Measurements from ENCODE around the gene UPK3BL2.
"Not testable (repeated sequence)": the region's sequence is repeated elsewhere in the genome, so short reads cannot be mapped to it uniquely, and the experiment has no call there.

The UPK3BL2 gene

GRCh38 chr7:102543596-102543995 is at the start of gene UPK3BL2:
UPK3BL2 (minus strand) TSS chr7:102543696; CDS start chr7:102543636, 60 bp downstream.
- in situ Hi-C loops (cut with MboI; ENCODE audit: low sequenced_read_pairs) = not testable (repeated sequence)

- in situ Hi-C loops (cut with MboI; ENCODE audit: low sequenced_read_pairs) = not testable (repeated sequence)
These were observed 49.1 kb upstream of the UPK3BL2 start for GRCh38 chr7:102592477-102593019.

- in situ Hi-C loops (cut with MboI; ENCODE audit: low sequenced_read_pairs) = not testable (repeated sequence)
These were observed 46.4 kb upstream of the UPK3BL2 start for GRCh38 chr7:102589857-102590256.

DNA sequence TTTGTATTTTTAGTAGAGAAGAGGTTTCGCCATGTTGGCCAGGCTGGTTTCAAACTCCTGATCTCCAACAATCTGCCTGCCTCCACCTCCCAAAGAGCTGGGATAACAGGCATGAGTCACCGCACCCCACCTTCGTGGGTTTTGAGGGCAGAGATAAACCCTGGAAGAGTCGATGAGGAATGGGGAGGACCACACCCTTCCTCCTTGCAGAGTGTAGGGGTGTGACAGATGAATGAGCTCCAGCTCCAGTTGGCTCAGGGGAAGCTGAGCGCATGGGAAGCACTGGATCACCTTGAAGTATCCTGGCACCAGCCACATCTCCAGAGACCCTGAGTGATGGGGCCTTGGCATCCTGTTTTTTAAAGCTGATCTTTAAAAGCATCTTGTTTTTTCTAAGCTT is 40.0 kb upstream of the UPK3BL2 start:
- in situ Hi-C loops (cut with MboI; ENCODE audit: low sequenced_read_pairs) = not testable (repeated sequence)

GRCh38 chr7:102581722-102582121 is 38.2 kb upstream of the UPK3BL2 start:
- in situ Hi-C loops (cut with MboI; ENCODE audit: low sequenced_read_pairs) = not testable (repeated sequence)

GRCh38 chr7:102578486-102578885 is 35.0 kb upstream of the UPK3BL2 start:
- in situ Hi-C loops (cut with MboI; ENCODE audit: low sequenced_read_pairs) = not testable (repeated sequence)

DNA sequence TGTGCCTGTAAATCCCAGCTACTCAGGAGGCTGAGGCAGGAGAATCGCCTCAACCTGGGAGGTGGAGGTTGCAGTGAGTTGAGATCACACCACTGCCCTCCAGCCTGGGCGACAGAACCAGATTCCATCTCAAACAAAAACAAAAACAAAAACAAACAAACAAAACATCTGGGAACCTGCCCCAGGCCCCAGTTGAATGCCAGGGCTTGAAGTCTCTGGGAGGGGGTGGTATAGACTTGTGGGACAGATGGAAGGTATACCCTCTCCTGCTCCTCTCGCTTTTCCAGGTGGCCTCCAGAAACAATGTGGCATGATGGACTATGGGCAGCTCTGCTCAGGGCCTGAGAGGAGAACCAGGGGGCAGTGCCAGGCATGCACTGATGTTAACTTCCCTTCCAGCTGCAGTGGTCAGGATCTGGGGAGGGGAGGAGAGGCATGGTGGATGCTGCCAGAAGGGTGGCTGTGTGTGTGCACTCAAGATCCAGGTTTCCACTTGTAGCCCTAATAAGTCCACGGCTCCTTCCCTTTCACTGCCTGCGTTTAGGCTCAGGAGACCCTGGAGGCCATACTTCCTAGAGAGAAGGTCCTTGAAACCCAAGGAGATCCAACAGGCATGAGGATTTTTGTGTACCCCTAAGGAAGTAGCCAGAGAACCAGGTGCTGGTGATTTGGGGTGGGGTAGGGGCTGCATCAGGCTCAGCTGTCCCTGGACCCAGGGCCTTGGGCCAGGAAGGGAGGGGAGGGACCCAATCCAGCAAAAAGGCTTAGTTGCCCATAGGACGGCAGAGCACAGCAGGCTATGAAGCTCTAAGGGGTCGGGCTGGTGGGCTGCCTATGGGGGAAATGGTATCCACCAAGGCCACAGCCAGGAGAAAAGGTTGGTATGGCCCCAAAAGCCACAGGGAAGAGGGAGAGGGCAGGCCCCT is 34.1 kb upstream of the UPK3BL2 start:
- in situ Hi-C loops (cut with MboI; ENCODE audit: low sequenced_read_pairs) = not testable (repeated sequence)

GRCh38 chr7:102576363-102576762 is 32.9 kb upstream of the UPK3BL2 start:
- in situ Hi-C loops (cut with MboI; ENCODE audit: low sequenced_read_pairs) = not testable (repeated sequence)

DNA sequence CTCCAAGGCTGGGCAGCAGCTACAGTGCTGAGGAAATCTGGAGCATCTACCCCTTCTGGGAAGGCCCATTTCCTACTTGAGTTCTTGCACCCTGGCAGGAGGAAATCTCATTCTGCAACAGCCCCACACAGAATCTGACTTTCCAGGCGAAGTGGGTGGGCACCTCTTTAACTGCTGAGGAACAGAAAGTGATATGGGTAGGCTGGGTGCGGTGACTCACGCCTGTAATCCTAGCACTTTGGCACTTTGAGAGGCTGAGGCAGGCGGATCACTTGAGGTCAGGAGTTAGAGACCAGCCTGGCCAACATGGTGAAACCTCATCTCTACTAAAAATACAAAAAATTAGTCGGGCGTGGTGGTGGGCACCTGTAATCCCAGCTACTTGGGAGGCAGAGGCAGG is 31.1 kb upstream of the UPK3BL2 start:
- in situ Hi-C loops (cut with MboI; ENCODE audit: low sequenced_read_pairs) = not testable (repeated sequence)

GRCh38 chr7:102572261-102573239 is 29.1 kb upstream of the UPK3BL2 start, which contains the start of gene POLR2J3:
POLR2J3 (minus strand) TSS chr7:102572583; CDS start chr7:102572521, 62 bp downstream.
- in situ Hi-C loops (cut with MboI; ENCODE audit: low sequenced_read_pairs) = not testable (repeated sequence)

DNA sequence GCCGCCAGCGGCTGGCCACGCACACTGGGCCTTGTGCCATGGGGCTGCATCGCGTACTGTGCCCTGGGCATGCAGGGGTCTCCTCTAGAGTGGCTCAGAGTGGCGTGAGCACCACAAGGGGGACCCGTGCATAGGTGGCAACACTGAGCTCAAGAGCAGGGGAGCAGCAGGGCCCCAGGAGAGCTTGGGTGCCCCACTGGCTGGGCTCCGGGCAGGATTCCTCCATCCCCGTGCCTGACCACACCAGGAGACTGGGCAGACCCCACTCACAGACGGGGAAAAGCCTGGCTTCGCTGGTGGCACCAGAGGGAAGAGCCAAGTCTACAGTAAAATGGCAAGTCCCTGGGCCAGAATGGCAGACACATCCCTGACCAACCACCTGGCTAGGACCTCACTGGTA is 25.1 kb upstream of the UPK3BL2 start:
- in situ Hi-C loops (cut with MboI; ENCODE audit: low sequenced_read_pairs) = not testable (repeated sequence)

DNA sequence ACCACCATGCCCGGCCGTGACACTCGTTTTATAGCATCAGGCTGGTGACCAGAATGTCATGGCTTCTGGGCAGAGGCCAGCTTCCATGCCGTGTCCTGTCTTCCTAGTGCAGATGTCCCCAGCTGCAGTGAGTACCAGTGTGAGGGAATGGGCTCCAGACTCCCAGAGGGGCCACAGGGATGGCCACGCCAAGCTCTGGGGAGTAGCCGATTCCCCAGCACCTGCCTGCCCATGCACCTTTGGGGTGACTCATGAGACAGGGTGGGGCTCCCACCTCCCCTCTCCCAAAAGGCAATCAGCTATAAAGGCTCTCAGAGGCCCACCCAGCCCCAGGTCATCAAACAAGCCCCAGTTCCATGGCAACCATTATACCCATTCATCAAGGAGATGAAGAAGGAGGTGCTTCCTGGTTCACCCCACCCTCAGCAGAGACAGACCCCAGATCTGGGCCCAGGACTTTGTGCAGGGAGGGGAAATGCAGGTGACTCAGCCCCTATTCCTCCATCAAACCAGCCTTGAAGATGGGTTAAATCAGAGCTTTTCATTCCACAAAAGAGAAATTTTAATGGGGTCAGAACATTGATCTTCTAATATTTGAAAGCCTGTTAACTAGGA is 7.4 kb upstream of the UPK3BL2 start, which contains the start of gene SPDYE2:
Gene SPDYE2 (plus strand): TSS at position 419 of the 615 bp plus-strand sequence. CDS start 2,030 bp downstream, outside the sequence.
- in situ Hi-C loops (cut with MboI; ENCODE audit: low sequenced_read_pairs) = not testable (repeated sequence)

DNA sequence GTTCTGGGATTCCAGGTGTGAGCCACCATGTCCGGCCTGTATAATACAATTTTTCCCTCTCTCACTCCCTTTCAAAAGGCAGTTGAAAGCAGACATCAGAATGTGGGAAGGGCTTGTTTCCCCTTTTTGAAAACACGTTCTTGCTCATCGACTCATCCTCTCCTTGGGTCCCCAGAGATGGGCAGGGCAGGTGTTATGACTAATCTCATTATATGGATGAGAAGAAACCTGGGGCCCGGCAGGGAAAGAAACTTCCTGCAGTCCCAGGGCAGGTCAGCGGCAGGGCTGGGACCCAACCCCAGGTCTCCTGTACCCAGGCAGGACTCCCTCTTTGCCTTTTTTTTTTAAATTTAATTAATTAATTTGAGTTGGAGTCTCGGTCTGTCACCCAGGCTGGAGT is 2.9 kb upstream of the UPK3BL2 start:
- in situ Hi-C loops (cut with MboI; ENCODE audit: low sequenced_read_pairs) = not testable (repeated sequence)

GRCh38 chr7:102545288-102545687 is 1.8 kb upstream of the UPK3BL2 start:
- in situ Hi-C loops (cut with MboI; ENCODE audit: low sequenced_read_pairs) = not testable (repeated sequence)

DNA sequence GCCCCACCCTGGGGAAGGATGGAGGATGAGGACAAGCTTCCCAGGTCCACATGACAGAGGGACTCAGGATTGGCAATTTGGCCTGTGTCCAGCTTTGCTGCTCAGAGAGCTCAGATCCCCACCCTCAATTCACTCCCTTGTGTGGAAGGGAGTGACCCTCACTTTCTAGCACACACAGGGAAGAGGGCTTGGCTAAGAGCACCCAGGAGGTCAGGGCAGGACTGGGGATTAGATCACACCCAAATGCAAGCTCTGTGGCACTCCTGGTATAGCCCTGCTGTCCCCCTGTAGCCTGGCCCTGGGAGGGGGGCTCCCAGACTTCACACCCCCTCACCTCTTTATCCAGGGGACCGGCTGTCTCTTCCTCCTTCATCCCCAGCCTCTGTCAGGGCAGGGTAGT is 876 bp upstream of the UPK3BL2 start:
- in situ Hi-C loops (cut with MboI; ENCODE audit: low sequenced_read_pairs) = not testable (repeated sequence)

DNA sequence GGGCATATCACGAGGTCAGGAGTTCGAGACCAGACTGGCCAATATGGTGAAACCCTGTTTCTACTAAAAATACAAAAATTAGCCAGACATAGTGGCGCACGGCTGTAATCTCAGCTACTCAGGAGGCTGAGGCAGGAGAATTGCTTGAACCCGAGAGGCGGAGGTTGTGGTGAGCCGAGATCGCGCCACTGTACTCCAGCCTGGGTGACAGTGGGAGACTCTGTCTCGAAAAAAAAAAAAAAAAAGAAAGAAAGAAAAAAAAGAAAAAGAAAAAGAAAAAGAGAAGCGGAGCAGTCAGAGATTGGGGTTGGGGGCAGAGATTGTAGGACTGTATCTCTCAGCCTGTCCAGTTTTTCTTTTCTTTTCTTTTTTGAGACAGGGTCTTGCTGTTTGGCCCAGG is 725 bp downstream of the UPK3BL2 start:
- in situ Hi-C loops (cut with MboI; ENCODE audit: low sequenced_read_pairs) = not testable (repeated sequence)

DNA sequence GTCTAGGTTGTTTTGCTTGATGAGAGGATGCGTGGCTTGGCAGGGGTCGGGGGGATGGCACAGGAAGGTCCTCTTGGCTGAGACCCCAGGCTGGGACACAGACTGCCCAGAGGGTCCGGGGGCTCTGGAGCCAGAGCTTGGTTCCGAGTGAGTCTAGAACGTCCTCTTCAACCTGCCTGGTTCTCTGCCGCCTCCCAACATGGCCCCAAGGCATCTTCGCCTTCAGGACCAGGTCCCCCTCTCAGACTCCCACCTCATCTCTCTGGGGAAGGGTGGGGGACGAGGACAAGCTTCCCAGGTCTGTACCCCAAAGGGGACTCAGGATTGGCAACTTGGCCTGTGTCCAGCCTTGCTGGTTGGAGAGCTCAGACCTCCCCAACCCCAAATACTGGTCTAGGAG is 1.4 kb downstream of the UPK3BL2 start:
- in situ Hi-C loops (cut with MboI; ENCODE audit: low sequenced_read_pairs) = not testable (repeated sequence)

GRCh38 chr7:102540604-102541003 is 2.9 kb downstream of the UPK3BL2 start:
- in situ Hi-C loops (cut with MboI; ENCODE audit: low sequenced_read_pairs) = not testable (repeated sequence)

- in situ Hi-C loops (cut with MboI; ENCODE audit: low sequenced_read_pairs) = not testable (repeated sequence)
These were observed 8.4 kb downstream of the UPK3BL2 start for GRCh38 chr7:102535062-102535615.

- in situ Hi-C loops (cut with MboI; ENCODE audit: low sequenced_read_pairs) = not testable (repeated sequence)
These were observed 11.4 kb downstream of the UPK3BL2 start for GRCh38 chr7:102532127-102532526.
